ENCODE measurements around the gene ROPN1.
"Not testable (repeated sequence)": the region's sequence is repeated elsewhere in the genome, so short reads cannot be mapped to it uniquely, and the experiment has no call there.

The ROPN1 gene

GRCh38 chr3:123993818-123994217, 1.9 kb upstream of the ROPN1 start:
- DNase-seq (ENCODE audit: low read depth): no peak

- DNase-seq (ENCODE audit: low read depth): no peak
Measured at GRCh38 chr3:123986427-123986826, 5.5 kb downstream of the ROPN1 start.

- DNase-seq (ENCODE audit: low read depth): no peak
Measured at GRCh38 chr3:123984957-123985356, 7.0 kb downstream of the ROPN1 start.

- DNase-seq (ENCODE audit: low read depth): no peak
Measured at GRCh38 chr3:123984350-123984749, 7.6 kb downstream of the ROPN1 start.

- DNase-seq (ENCODE audit: low read depth): not testable (repeated sequence)
Measured at GRCh38 chr3:123981317-123981716, 10.6 kb downstream of the ROPN1 start.

DNA sequence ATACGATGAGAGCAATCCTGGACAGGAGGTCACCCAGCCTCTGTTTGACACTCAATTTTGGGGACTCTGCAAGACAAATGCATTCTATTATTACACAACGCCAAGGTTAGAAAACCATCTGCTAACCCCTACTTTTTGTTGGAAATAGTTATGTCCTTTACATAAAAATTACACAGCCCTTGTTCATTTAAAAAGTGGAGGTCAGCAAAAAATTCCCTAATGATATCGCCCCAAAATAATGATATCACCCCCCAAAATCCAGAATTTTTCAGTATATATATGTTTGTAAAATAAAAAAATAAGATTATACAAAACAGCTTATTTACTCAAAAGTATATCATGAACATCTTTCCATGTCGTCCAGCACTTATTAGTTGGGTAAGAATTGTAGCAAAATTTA, 11.4 kb downstream of the ROPN1 start:
- no peak for DNase-seq (ENCODE audit: low read depth)

DNA sequence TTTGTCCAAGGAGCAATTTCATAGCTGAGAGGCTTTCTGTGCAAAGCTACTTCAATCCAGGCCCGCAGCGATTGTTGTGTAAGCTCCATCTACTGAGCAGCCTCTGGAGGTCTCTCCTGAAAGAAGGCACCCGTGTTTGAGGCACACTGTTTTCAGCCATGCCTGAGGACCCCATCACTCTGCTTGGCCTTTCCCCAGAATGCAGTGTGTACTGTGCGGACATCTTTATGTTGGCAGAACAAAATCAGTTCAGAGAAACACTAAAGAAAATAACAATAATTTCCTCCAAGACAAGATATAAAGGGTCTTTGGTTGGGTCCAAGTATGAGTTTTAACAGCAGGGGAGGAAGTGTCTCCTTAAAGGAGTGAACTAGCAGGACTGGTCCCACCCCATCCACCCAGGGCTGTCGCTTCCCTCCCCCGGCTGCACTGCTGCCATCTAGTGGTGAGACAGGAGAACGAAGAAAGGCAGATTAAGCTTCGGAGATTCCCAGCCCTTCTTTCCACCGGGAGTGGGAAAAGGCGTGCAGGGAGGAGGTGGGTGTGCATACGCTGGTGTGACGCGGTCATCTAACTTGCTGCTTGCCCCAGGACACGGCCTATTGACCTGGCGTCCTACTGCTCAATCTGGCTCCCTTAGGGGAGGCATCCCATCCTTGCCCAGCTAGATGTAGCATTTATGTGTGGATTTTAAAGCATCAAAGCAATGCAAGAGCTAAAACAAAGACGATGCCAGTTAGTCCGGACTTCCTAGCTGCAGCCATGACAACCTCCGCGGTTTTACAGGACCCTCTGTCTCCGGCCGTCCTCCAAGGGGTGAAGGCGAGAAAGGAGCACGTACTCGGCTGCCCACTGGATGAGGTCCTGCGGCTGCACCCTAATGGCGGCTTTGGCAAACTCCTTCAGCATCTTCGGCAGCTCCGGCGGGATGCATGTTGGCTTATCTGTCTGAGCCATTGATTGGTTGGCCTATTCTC, 12.1 kb downstream of the ROPN1 start:
- DNase-seq (ENCODE audit: low read depth): peak; percentile 62

DNA sequence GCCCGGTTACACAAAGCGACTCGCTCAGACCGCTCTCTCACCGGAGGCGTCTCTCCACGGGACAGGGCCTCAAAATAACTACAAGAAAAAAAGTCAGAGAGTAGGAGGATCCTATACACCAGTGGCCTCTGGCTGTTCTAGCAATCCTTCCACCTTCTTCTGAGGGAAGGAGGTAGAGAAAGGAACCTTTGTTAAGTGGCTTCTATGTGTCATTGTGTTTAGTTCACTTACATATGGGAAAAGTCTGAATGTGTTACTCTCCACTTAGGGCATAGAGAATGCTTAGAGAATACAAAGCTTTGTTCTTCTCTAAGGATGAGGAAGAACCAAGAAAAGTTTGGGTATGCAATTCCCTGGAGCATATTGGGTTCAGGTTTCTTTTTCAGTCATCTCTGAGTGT, 15.0 kb downstream of the ROPN1 start:
- not testable (repeated sequence) for DNase-seq (ENCODE audit: low read depth)

DNA sequence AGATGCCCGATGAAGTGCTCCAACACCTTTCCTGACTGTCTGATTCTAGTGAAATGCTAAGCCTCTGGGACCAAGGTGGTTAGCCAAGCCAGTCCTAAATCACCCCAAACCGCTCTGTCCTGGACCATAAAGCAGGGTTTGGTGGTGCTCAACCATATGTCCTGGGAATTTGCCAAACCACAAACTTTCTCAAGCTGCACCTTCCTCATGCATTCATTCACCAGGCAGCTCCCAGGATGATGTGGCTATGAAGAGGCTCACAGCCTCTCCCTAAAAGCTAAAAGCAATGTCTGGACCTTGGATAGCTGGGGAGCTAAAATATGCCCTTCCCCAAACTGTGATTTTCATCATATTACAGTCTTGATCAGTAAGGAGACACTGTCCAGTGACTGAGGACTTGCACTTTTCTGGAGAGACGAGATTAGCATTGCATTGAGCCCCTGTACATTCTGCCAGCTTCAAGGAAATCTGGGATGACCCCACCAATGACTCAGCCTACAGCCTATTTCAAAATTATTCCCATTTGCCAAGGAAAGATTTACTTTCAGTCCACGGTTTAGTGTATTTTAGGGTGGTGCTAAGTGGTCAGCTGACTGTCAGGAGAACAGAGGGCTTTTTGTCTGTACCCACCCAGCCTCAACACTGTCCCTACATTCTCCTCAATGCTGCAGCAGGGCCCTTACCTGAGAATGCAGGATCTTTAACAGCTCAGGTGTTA, 15.6 kb downstream of the ROPN1 start:
- peak; percentile 33 for DNase-seq (ENCODE audit: low read depth)

DNA sequence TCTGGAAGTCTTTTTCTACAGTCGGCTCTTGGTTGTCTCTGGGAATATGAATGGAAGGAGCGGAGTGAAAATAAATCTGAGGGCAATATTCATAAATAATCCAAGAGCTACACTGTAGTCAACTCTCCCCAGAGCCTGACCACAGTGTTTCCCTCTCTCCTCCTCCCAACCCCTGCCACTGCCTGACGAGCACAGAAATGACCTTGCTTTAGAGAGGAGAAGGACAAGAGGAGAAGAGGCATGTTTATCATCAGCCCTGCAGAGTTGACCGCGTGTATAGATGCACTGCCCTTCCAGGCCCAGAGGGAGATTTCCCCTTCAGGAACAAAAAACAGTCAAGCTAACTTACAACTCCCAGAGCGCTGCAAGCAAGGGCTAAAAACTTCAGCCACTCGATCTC, 16.9 kb downstream of the ROPN1 start:
- not testable (repeated sequence) for DNase-seq (ENCODE audit: low read depth)

- DNase-seq (ENCODE audit: low read depth): no peak
Measured at GRCh38 chr3:123971406-123971805, 20.5 kb downstream of the ROPN1 start.

- DNase-seq (ENCODE audit: low read depth): not testable (repeated sequence)
Measured at GRCh38 chr3:123967260-123967659, 24.7 kb downstream of the ROPN1 start.

- not testable (repeated sequence) for DNase-seq (ENCODE audit: low read depth)
Measured at GRCh38 chr3:123966799-123967198, 25.1 kb downstream of the ROPN1 start.

GRCh38 chr3:123964793-123965192, 27.1 kb downstream of the ROPN1 start:
- DNase-seq (ENCODE audit: low read depth): not testable (repeated sequence)

DNA sequence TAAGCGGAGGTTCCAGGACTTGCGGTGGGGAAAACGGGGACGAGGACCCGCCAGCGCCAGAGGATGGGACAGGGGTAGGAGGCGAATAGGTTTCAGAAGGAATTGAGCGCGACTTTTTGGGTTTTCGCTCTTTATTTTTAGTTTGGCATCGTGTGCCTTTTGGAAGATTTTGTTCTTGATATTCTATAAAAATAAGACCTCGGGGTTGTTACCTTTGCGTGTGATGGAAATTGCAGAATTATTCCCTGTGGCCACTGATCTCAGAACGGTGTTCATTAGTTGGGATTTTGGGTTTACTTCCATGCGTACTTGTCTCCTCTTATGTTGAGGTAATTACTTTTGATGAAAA, 30.4 kb downstream of the ROPN1 start:
- DNase-seq (ENCODE audit: low read depth): no peak

- peak; percentile 99 for DNase-seq (ENCODE audit: low read depth)
Measured at GRCh38 chr3:123960781-123961507, 31.0 kb downstream of the ROPN1 start, which contains the start of gene CCDC14. Gene CCDC14 (minus strand): TSS chr3:123961229. CDS start chr3:123961173, 56 bp downstream.

- DNase-seq (ENCODE audit: low read depth): no peak
Measured at GRCh38 chr3:123953735-123954134, 38.2 kb downstream of the ROPN1 start.

- no peak for DNase-seq (ENCODE audit: low read depth)
Measured at GRCh38 chr3:123952844-123953520, 38.9 kb downstream of the ROPN1 start.

- no peak for DNase-seq (ENCODE audit: low read depth)
Measured at GRCh38 chr3:123951522-123952447, 40.1 kb downstream of the ROPN1 start.

DNA sequence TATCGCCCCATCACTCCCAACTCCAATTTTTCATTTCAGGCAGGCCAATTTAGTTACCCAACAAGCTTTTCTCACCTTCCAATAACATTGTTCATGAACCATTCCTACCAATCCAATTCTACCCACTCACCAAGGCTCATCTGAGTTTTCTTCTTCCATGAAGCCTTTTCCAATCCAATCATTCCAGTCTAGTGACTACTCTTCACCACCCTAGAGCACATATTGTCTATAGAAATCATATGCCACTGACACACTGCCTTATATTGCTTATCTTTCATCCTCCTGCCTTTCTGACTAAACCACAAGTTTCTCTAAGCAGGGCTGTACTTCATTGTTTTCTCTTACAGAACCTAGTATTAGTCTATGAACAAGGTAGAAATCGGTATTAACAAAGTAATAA, 42.3 kb downstream of the ROPN1 start:
- peak; percentile 62 for DNase-seq (ENCODE audit: low read depth)

GRCh38 chr3:123948449-123948848, 43.5 kb downstream of the ROPN1 start:
- no peak for DNase-seq (ENCODE audit: low read depth)

All from ELR (cell line).